ENCODE data around the gene STK39. TPM values are rescaled to one million over a fixed set of nuclear protein-coding genes. Genes with fewer than 3 reads are reported as not detected.

Gene STK39
- polyA plus RNA-seq, 2 of the 4 experiments (the other 2 are of a cell fraction) = 14.2 to 27.2 TPM

DNA sequence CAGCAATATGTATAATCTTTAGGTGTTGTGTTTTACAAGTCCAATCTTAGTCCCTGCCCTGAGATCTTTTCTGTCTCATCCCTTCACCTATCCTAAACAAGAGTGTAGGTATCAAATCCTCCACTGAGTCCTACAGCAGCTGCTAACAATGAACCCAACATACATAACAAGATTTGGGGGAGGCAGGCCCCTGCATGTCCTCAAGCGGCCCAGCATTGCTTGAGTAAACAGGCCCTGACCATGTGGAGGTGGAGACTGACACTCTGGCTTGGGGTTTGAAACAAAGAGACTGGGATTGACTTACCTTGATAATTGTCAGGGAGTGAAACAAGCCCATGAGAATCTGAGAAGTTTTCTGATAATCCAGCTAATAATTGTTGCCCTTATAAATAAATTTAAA lies 213.4 kb downstream of the STK39 start:
- Histone ChIP-seq H3K4me2 (no peak overlapping the region), H3K9me3 (no peaks in the 10 kb centered on the region), H3K27ac (no peak overlapping the region), H3K4me3 (no peak overlapping the region), H3K4me1 (no peaks in the 10 kb centered on the region)
- ChIA-PET CTCF (no interaction called here), POLR2A (no interaction called here)
- FAIRE-seq (no peak), DNase-seq (ENCODE audit: low read depth in 1 of 2, low spot score in 1 of 2) (no peak), ATAC-seq (no peak)
- TF ChIP-seq RARB (CRISPR knock-in tag; IDR thresholded peaks at IDR 0.05) = no peak
- no peak for TF ChIP-seq HDAC2 (IDR thresholded peaks at IDR 0.05)
- TF ChIP-seq EP300 (IDR thresholded peaks at IDR 0.05) = no peak
- TF ChIP-seq POLR2A (IDR thresholded peaks at IDR 0.05; ENCODE audit: low read length) = no peak
- 100% methylated on average over 1 of the region's 1 CpG for WGBS (ENCODE audit: missing lambda C conversion rate)

DNA sequence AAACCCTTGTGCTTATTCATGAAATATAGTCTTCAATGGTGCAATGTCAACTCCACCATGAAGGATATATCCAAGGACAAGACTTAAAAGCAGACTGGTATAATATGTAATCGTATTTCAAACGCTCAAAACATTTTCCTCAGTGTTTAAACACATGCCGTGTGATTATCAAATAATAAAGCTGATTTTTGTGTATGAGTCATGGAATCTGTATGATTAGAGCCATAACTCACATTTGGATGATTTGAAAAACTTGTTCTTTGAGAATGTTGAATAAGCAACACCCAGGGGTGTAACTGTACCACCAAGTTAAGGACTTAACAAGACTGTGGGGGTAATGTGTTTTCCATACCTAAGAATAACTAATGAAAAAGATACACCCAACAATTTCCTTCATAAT lies 215.3 kb downstream of the STK39 start:
- no peaks in the 10 kb centered on the region for H3K4me1 ChIP-seq
- DNase-seq (ENCODE audit: low read depth in 1 of 2, low spot score in 1 of 2) (no peak), ATAC-seq (no peak), FAIRE-seq (no peak)
- TF ChIP-seq FOXS1 (CRISPR knock-in tag; IDR thresholded peaks at IDR 0.05) (no peak), FOSL2 (IDR thresholded peaks at IDR 0.05) (no peak), FOSL2 (CRISPR knock-in tag; IDR thresholded peaks at IDR 0.05) (peak; percentile 12; the same call in 1 of the 2 replicates), EHMT2 (IDR thresholded peaks at IDR 0.05; ENCODE audit: low read depth) (no peak), ESRRA (IDR thresholded peaks at IDR 0.05; ENCODE audit: borderline replicate concordance, low read length) (no peak), KDM5A (IDR thresholded peaks at IDR 0.05) (no peak), RCOR1 (IDR thresholded peaks at IDR 0.05; ENCODE audit: low read depth, low read length) (no peak), TFCP2L1 (CRISPR knock-in tag; IDR thresholded peaks at IDR 0.05) (no peak)
- TF ChIP-seq, protein P1, sequence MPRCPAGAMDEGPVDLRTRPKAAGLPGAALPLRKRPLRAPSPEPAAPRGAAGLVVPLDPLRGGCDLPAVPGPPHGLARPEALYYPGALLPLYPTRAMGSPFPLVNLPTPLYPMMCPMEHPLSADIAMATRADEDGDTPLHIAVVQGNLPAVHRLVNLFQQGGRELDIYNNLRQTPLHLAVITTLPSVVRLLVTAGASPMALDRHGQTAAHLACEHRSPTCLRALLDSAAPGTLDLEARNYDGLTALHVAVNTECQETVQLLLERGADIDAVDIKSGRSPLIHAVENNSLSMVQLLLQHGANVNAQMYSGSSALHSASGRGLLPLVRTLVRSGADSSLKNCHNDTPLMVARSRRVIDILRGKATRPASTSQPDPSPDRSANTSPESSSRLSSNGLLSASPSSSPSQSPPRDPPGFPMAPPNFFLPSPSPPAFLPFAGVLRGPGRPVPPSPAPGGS (IDR thresholded peaks at IDR 0.05) = no peak
- ChIA-PET POLR2A (no interaction called here), CTCF (no interaction called here)
- no peaks in the 10 kb centered on the region for H3K9me3 ChIP-seq
- no peak overlapping the region for H3K4me2 ChIP-seq
- 83% methylated on average over 3 of the region's 3 CpGs for WGBS (ENCODE audit: missing lambda C conversion rate)
- H3K4me3 ChIP-seq = no peak overlapping the region
- no peak overlapping the region for H3K27ac ChIP-seq

DNA sequence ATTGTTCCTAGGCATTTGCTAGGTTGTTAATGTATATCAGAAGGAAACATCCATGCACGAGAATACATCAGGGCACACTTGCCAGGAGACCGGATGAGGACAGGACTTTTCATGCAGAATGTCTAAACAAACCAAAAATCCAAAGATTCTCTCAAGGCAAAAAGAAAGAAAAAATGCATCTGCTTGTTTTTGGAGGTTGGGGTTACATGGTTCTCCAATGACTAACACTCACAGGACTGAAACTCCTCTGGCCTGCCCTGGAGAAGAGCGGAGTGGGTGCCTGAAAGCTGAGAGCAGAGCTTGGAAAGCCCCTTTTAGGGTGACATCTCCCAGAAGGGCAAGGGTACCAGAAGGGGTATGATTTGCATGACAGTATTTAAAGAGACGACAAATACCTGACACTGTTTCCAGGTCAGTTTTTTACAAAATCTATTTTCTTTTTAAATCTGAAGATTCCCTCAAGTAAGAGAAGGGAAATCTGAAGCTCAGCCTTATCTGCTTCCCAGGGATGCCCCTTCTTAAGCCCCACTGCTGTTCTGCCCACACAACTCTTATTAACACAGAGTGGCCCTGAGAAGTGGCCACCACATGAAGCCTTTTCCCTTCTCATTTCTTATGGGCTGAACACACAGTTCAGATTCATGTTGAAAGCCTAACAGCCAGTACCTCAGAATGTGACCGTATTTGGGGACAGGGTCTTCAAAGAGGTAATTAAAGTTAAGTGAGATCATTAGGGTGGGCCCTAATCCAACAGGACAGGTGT lies 216.4 kb downstream of the STK39 start:
- H3K4me2 ChIP-seq = no peak overlapping the region
- WGBS (ENCODE audit: missing lambda C conversion rate) = 90% methylated on average over 5 of the region's 5 CpGs
- ATAC-seq = no peak
- TF ChIP-seq, protein P2, sequence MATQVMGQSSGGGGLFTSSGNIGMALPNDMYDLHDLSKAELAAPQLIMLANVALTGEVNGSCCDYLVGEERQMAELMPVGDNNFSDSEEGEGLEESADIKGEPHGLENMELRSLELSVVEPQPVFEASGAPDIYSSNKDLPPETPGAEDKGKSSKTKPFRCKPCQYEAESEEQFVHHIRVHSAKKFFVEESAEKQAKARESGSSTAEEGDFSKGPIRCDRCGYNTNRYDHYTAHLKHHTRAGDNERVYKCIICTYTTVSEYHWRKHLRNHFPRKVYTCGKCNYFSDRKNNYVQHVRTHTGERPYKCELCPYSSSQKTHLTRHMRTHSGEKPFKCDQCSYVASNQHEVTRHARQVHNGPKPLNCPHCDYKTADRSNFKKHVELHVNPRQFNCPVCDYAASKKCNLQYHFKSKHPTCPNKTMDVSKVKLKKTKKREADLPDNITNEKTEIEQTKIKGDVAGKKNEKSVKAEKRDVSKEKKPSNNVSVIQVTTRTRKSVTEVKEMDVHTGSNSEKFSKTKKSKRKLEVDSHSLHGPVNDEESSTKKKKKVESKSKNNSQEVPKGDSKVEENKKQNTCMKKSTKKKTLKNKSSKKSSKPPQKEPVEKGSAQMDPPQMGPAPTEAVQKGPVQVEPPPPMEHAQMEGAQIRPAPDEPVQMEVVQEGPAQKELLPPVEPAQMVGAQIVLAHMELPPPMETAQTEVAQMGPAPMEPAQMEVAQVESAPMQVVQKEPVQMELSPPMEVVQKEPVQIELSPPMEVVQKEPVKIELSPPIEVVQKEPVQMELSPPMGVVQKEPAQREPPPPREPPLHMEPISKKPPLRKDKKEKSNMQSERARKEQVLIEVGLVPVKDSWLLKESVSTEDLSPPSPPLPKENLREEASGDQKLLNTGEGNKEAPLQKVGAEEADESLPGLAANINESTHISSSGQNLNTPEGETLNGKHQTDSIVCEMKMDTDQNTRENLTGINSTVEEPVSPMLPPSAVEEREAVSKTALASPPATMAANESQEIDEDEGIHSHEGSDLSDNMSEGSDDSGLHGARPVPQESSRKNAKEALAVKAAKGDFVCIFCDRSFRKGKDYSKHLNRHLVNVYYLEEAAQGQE (IDR thresholded peaks at IDR 0.05) = no peak
- TF ChIP-seq RAD21 (conservative IDR thresholded peaks at IDR 0.05 in 1 of 2, IDR thresholded peaks at IDR 0.05 in 1 of 2) (no peak), RCOR1 (IDR thresholded peaks at IDR 0.05; ENCODE audit: low read depth, low read length) (no peak), ZC3H11A (IDR thresholded peaks at IDR 0.05) (no peak), SREBF2 (IDR thresholded peaks at IDR 0.05) (no peak), POLR2A (IDR thresholded peaks at IDR 0.05; ENCODE audit: low read length) (no peak), CHD4 (IDR thresholded peaks at IDR 0.05; ENCODE audit: borderline replicate concordance) (no peak), POLR2AphosphoS2 (conservative IDR thresholded peaks at IDR 0.05; ENCODE audit: low read length) (no peak)
- TF ChIP-seq, protein P3, sequence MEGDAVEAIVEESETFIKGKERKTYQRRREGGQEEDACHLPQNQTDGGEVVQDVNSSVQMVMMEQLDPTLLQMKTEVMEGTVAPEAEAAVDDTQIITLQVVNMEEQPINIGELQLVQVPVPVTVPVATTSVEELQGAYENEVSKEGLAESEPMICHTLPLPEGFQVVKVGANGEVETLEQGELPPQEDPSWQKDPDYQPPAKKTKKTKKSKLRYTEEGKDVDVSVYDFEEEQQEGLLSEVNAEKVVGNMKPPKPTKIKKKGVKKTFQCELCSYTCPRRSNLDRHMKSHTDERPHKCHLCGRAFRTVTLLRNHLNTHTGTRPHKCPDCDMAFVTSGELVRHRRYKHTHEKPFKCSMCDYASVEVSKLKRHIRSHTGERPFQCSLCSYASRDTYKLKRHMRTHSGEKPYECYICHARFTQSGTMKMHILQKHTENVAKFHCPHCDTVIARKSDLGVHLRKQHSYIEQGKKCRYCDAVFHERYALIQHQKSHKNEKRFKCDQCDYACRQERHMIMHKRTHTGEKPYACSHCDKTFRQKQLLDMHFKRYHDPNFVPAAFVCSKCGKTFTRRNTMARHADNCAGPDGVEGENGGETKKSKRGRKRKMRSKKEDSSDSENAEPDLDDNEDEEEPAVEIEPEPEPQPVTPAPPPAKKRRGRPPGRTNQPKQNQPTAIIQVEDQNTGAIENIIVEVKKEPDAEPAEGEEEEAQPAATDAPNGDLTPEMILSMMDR (IDR thresholded peaks at IDR 0.05) = no peak
- POLR2A ChIA-PET = no interaction called here
- no peak for DNase-seq (ENCODE audit: low read depth in 1 of 2, low spot score in 1 of 2)
- H3K4me3 ChIP-seq = no peak overlapping the region
- no peaks in the 10 kb centered on the region for H3K4me1 ChIP-seq
- CTCF ChIA-PET = no interaction called here
- no peak for FAIRE-seq
- H3K9me3 ChIP-seq = no peaks in the 10 kb centered on the region
- no peak overlapping the region for H3K27ac ChIP-seq

Measured in A549 (cell line).